Fibroblast of skin of back (primary cell): ENCODE measurements around the gene SNCG. TPM values are rescaled to one million over a fixed set of nuclear protein-coding genes. Genes with fewer than 3 reads are reported as not detected.
"Not testable (repeated sequence)": the region's sequence is repeated elsewhere in the genome, so short reads cannot be mapped to it uniquely, and the experiment has no call there.

Experiments used
- DNase-seq: peaks from one replicate; pipeline ENCODE4 v3.0.0-alpha.2; 2013
- polyA plus RNA-seq, 2 experiments: library from polyadenylated mRNA; unstranded; fragments of 120-200 nt; gene quantifications; one replicate each; pipeline ENCODE4 v1.2.1, GENCODE V29; 2013; ENCODE audit not compliant: insufficient read length in 2 of 2

The SNCG gene
- 1.8 TPM for polyA plus RNA-seq (2013, experiment 1 of 2; ENCODE audit: insufficient read length)
- 1.5 TPM for polyA plus RNA-seq (2013, experiment 2 of 2; ENCODE audit: insufficient read length)

GRCh38 chr10:86958116-86958900 is at the start of gene SNCG:
TSS of gene SNCG (plus strand) at chr10:86958599. CDS start at chr10:86958698, 99 bp downstream.
- DNase-seq, result no peak

DNA sequence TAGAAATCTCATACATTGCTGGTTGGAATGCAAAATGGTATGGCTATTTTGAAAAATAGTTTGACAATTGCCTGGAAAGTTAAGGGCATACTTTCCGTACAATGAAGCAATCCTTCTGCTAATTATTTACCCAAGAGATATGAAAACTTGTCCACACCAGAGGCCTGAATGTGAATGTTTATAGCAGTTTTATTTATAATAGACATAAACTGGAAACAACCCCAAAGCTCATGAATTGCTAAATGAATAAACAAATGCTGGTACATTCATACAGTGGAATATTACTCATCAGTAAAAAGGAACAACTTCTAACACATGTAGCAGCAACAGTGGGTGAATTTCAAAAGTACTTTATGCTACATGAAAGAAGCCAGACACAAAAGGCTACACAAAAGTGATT is 43.7 kb upstream of the SNCG start:
- no peak for DNase-seq

- peak; percentile 18 for DNase-seq
Measured at GRCh38 chr10:86918022-86918471, 40.4 kb upstream of the SNCG start.

DNA sequence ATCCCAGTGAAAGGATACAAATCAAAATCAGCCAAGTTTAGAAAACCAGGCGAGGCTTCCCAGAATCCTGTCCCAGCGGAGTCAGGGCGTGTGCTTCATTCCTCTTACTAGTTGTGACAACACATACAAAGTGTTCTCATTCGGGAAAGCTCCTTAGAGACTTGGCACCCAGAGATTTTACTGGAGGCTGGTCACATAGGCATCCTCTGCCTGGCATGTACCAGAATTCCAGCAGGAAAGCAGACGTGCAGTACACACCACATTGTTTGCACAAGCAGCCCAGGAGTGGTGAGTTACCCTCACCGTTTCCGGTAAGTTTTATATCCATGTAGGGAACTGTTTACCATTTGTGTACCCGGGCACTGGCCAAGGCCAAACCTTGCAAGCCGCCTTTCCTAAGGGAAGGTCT is 35.8 kb upstream of the SNCG start:
- no peak for DNase-seq

- no peak for DNase-seq
Measured at GRCh38 chr10:86929468-86930380, 28.7 kb upstream of the SNCG start.

- no peak for DNase-seq
Measured at GRCh38 chr10:86931872-86932271, 26.5 kb upstream of the SNCG start.

- DNase-seq, result no peak
Measured at GRCh38 chr10:86932674-86933073, 25.7 kb upstream of the SNCG start.

DNA sequence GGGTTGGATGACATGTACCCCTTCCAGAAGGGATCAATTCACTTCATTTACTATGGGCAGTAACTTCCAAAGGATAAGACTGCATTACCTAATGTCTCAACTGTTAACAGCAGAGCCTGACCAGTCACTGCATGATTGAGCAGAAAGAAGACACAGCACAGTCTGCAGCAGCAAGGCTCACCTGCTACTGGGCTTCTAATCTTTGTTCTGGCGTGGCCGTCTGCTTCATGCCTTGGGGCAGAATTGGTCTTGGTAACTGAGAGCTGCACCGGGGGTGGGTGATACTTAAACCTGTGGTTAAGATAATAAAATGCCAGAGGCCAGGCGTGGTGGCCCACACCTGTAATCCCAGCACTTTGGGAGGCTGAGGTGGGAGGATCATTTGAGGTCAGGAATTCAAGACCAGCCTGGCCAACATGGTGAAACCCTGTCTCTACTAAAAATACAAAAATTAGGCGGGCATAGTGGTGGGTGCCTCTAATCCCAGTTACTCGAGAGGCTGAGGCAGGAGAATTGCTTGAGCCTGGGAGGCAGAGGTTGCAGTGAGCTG is 24.2 kb upstream of the SNCG start:
- DNase-seq, result not testable (repeated sequence)

GRCh38 chr10:86936661-86937501 is 21.5 kb upstream of the SNCG start:
- peak; percentile 67 for DNase-seq

- DNase-seq, result no peak
Measured at GRCh38 chr10:86937502-86938154, 20.8 kb upstream of the SNCG start.

- no peak for DNase-seq
Measured at GRCh38 chr10:86938260-86938659, 20.1 kb upstream of the SNCG start.

DNA sequence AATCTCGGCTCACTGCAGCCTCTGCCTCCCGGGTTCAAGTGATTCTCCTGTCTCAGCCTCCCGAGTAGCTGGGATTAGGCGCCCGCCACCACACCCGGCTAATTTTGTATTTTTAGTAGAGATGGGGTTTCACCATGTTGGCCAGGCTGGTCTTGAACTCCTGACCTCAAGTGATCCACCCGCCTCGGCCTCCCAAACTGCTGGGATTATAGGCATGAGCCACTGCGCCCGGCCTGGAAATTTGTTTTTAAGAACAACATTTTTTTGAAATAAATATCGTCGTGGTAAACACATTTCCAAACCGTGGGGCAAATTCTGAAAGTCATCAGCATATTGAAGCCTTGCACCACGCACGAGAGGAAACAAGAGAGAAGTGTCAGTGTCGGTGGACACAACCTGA is 18.3 kb upstream of the SNCG start:
- not testable (repeated sequence) for DNase-seq

DNA sequence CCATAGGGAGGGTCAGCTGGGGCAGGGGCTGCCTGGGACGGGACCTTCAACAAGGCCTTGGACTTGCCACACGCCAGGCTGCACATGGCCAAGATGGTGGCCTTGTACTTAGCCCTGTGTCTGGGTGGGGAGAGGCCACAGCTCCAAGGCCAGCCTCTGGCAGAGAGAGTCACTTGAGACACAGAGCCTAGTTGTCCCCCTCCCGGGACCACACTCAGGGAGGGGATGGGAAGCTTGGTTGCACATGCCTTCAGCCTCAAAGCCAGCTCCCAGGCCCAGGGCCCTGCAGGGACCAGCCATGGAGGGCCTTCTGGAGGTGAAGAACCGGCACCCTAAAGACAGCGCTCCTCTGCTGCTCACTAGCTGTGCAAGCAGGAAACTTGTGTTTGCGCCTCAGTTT is 17.7 kb upstream of the SNCG start:
- no peak for DNase-seq

- no peak for DNase-seq
Measured at GRCh38 chr10:86941426-86941825, 17.0 kb upstream of the SNCG start.

DNA sequence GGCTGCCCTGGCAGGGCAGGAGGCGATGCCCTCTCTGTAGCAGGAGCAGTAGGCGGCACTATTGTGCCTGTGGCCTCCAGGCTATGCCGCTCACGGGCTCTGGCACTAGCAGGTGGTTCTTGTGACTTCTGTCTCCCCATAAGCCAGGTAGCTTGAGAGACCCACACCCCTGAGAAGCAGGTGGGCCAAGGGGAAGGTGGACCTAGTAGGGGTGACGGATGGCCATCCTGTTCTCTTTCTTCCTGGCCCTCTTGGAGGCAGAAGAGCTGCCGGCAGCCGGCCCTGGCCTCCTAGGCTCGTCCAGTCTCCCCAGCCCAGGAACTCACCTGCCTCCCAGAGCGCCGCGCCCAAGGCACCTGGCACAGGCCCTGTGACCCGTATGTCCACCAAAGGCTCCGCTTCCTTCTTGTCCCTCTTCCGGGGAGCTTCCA is 16.4 kb upstream of the SNCG start:
- DNase-seq, result no peak

GRCh38 chr10:86942441-86943315 is 15.7 kb upstream of the SNCG start:
- DNase-seq, result peak; percentile 19

DNA sequence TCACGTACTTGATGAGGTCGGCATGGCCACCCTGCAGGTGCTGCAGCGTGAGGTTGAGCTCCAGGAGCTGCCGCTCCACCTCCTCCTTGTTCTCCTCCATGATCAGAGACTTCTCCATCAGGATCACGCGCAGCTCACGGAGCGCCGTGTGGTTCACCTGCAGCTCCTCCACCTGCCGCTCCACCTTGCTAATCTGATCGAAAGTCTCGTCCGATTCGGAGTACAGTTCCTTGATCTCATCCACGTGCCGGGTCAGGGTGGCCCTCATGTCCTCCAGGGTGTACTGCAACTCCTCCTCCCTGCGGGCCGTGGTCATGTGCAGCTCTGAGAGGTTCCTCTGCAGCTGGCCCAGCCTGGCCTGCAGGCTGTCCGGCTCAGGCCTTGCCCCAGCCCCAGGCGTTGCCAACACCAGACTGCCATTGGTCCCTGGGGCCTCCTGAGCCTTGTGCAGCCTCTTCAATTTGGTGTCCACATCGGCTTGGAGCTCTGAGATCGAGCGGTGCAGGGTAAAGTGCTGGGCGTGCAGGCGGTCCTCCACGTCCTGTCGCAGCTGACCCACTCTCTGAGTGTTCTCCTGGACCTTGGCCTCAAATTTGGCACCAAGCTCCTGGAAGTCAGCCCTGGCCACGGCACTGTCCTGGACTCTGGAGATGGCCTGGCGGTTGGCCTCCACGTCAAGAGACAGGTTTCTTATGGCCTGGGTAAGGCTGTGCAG is 14.9 kb upstream of the SNCG start:
- DNase-seq, result no peak

- no peak for DNase-seq
Measured at GRCh38 chr10:86944031-86944419, 14.4 kb upstream of the SNCG start.

GRCh38 chr10:86944471-86944870 is 13.9 kb upstream of the SNCG start:
- no peak for DNase-seq

GRCh38 chr10:86944907-86945306 is 13.5 kb upstream of the SNCG start:
- no peak for DNase-seq
